Transverse colon (tissue), 3 donors: ENCODE results near the gene PPP2R2C.

ENCODE experiments used
- POLR2A ChIP-seq: fragments of 450-650 bp; IDR thresholded peaks from one replicate; pipeline ENCODE4 v1.6.1; 2016; ENCODE audit warnings: antibody characterized with exemption, mild to moderate bottlenecking, moderate library complexity
- TF ChIP-seq, protein P1 (sequence below), 5 experiments: fragments of 200-600 bp in 3 of 5; fragments of 450-650 bp in 2 of 5; sonication (generic) in 3 of 5; IDR thresholded peaks; 1 replicate in 2 of 5; 2 replicates in 3 of 5; pipeline ENCODE4 v1.5.1; 2016 to 2017; ENCODE audit warnings: antibody characterized with exemption in 5 of 5, inconsistent platforms in 3 of 5, mild to moderate bottlenecking in 2 of 5, moderate library complexity in 1 of 5

GRCh38 chr4:6423575-6423974 is 48.8 kb downstream of the PPP2R2C start:
- TF ChIP-seq, protein P1, sequence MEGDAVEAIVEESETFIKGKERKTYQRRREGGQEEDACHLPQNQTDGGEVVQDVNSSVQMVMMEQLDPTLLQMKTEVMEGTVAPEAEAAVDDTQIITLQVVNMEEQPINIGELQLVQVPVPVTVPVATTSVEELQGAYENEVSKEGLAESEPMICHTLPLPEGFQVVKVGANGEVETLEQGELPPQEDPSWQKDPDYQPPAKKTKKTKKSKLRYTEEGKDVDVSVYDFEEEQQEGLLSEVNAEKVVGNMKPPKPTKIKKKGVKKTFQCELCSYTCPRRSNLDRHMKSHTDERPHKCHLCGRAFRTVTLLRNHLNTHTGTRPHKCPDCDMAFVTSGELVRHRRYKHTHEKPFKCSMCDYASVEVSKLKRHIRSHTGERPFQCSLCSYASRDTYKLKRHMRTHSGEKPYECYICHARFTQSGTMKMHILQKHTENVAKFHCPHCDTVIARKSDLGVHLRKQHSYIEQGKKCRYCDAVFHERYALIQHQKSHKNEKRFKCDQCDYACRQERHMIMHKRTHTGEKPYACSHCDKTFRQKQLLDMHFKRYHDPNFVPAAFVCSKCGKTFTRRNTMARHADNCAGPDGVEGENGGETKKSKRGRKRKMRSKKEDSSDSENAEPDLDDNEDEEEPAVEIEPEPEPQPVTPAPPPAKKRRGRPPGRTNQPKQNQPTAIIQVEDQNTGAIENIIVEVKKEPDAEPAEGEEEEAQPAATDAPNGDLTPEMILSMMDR (IDR thresholded peaks at IDR 0.05): no peak
- TF ChIP-seq POLR2A: no peak
